SK-N-SH treated with all-trans-retinoic acid at 6 μM for 48 hours (cell line): ENCODE data around the gene SLC4A11.

Experiments
- ARNTL ChIP-seq: fragments of 450-650 bp; formaldehyde crosslinking; IDR thresholded peaks from 2 replicates; pipeline ENCODE4 v1.5.0; 2020; ENCODE audit warnings: low read depth, mild to moderate bottlenecking, moderate library complexity, borderline replicate concordance
- GLIS3 ChIP-seq: fragments of 250-450 bp; sonication (Bioruptor Pico); IDR thresholded peaks from 2 replicates; pipeline ENCODE4 v1.5.0; 2020; ENCODE audit warnings: mild to moderate bottlenecking, moderate library complexity
- ISL1 ChIP-seq: fragments of 250-450 bp; sonication (Bioruptor Pico); IDR thresholded peaks from 2 replicates; pipeline ENCODE4 v2.1.2; 2022; ENCODE audit warnings: mild to moderate bottlenecking, moderate library complexity
- PATZ1 ChIP-seq: fragments of 250-450 bp; sonication (Bioruptor Pico); IDR thresholded peaks from 2 replicates; pipeline ENCODE4 v1.8.0; 2020; ENCODE audit warnings: mild to moderate bottlenecking, moderate library complexity, borderline replicate concordance
- RARB ChIP-seq: fragments of 250-450 bp; sonication (Bioruptor Pico); IDR thresholded peaks from 2 replicates; pipeline ENCODE4 v1.8.0; 2021; ENCODE audit warnings: mild to moderate bottlenecking, moderate library complexity
- SNAI2 ChIP-seq: fragments of 250-450 bp; sonication (Bioruptor Pico); IDR thresholded peaks from 2 replicates; pipeline ENCODE4 v1.5.0; 2020; ENCODE audit warnings: mild to moderate bottlenecking, moderate library complexity
- TCF4 ChIP-seq: fragments of 250-450 bp; sonication (Bioruptor Pico); IDR thresholded peaks from 2 replicates; pipeline ENCODE4 v1.8.0; 2021; ENCODE audit warnings: mild to moderate bottlenecking, moderate library complexity, borderline replicate concordance
- ZC3H10 ChIP-seq: fragments of 250-450 bp; sonication (Bioruptor Pico); IDR thresholded peaks from 2 replicates; pipeline ENCODE4 v1.5.1; 2021; ENCODE audit warnings: mild to moderate bottlenecking, moderate library complexity
- ZFP30 ChIP-seq: fragments of 450-650 bp; formaldehyde crosslinking; IDR thresholded peaks from 2 replicates; pipeline ENCODE4 v1.5.0; 2022; ENCODE audit warnings: mild to moderate bottlenecking, moderate library complexity
- ZNF70 ChIP-seq: fragments of 450-650 bp; formaldehyde crosslinking; IDR thresholded peaks from 2 replicates; pipeline ENCODE4 v1.5.0; 2020; ENCODE audit warnings: mild to moderate bottlenecking, moderate library complexity
- TF ChIP-seq, protein P1 (sequence below): fragments of 250-450 bp; sonication (Bioruptor Pico); IDR thresholded peaks from 2 replicates; pipeline ENCODE4 v1.5.0; 2020; ENCODE audit warnings: mild to moderate bottlenecking, moderate library complexity

DNA sequence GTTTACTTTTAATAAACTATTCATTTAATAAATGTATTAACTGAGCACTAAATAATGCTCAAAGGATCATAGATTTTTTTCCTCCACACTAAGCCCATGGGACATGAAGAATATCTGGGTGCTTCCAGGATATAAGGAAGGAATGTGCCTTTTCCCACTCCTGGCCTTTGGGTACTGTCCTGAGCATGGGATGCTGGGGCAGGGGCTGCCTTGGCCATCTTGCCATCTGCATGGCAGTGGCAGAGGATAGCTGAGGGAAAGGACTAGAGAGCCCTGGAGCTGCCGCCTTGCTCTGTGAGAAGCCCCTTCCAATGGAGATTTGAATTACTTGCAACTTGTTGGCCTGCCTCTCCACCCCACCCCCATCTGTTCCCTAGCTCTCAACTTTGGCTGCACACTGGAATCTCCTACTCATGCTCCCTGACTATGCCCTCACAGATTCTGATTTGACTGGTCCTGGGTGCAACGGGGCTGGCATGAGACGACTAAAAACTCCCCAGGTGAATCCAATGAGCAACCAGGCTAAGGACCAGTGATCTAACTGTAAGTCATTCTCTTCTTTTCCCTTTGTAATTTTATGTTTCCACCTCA is 50.1 kb downstream of the SLC4A11 start:
- TF ChIP-seq ZFP30 (CRISPR knock-in tag) = no peak
- TF ChIP-seq GLIS3 (CRISPR knock-in tag) = no peak
- TF ChIP-seq, protein P1, sequence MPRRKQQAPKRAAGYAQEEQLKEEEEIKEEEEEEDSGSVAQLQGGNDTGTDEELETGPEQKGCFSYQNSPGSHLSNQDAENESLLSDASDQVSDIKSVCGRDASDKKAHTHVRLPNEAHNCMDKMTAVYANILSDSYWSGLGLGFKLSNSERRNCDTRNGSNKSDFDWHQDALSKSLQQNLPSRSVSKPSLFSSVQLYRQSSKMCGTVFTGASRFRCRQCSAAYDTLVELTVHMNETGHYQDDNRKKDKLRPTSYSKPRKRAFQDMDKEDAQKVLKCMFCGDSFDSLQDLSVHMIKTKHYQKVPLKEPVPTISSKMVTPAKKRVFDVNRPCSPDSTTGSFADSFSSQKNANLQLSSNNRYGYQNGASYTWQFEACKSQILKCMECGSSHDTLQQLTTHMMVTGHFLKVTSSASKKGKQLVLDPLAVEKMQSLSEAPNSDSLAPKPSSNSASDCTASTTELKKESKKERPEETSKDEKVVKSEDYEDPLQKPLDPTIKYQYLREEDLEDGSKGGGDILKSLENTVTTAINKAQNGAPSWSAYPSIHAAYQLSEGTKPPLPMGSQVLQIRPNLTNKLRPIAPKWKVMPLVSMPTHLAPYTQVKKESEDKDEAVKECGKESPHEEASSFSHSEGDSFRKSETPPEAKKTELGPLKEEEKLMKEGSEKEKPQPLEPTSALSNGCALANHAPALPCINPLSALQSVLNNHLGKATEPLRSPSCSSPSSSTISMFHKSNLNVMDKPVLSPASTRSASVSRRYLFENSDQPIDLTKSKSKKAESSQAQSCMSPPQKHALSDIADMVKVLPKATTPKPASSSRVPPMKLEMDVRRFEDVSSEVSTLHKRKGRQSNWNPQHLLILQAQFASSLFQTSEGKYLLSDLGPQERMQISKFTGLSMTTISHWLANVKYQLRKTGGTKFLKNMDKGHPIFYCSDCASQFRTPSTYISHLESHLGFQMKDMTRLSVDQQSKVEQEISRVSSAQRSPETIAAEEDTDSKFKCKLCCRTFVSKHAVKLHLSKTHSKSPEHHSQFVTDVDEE (CRISPR knock-in tag) = no peak
- TF ChIP-seq PATZ1 (CRISPR knock-in tag) = no peak
- no peak for TF ChIP-seq ARNTL (CRISPR knock-in tag)
- TF ChIP-seq ZC3H10 = no peak
- no peak for TF ChIP-seq ISL1 (CRISPR knock-in tag)
- no peak for TF ChIP-seq ZNF70
- no peak for TF ChIP-seq RARB
- TF ChIP-seq TCF4 (CRISPR knock-in tag) = no peak
- TF ChIP-seq SNAI2 (CRISPR knock-in tag) = no peak
